Measurements from ENCODE around the gene KRTAP10-4. TPM values are rescaled to one million over a fixed set of nuclear protein-coding genes. Genes with fewer than 3 reads are reported as not detected.

Gene KRTAP10-4
- total RNA-seq, 1 donor from 2014 or later: not detected

- Mint-ChIP-seq H3K27ac (ENCODE audit: unreplicated experiment) (no peak overlapping the region), H3K36me3 (ENCODE audit: low read depth) (peaks cover 12% of the 10 kb centered on the region), H3K27me3 (ENCODE audit: low read depth) (peaks cover 13% of the 10 kb centered on the region), H3K4me3 (ENCODE audit: unreplicated experiment) (no peak overlapping the region), H3K9me3 (ENCODE audit: low read depth) (peaks cover 13% of the 10 kb centered on the region), H3K4me1 (ENCODE audit: low read depth) (peaks cover 16% of the 10 kb centered on the region)
- DNase-seq (ENCODE audit: low spot score): no peak
- TF ChIP-seq CTCF (IDR thresholded peaks at IDR 0.05): no peak
Measured at GRCh38 chr21:44550807-44551206, 22.7 kb upstream of the KRTAP10-4 start.

- Mint-ChIP-seq H3K9me3 (ENCODE audit: low read depth) (peaks cover 13% of the 10 kb centered on the region), H3K4me3 (ENCODE audit: unreplicated experiment) (no peak within 1 kb of the TSS), H3K4me1 (ENCODE audit: low read depth) (peaks cover 16% of the 10 kb centered on the region), H3K27me3 (ENCODE audit: low read depth) (peaks cover 16% of the 10 kb centered on the region), H3K36me3 (ENCODE audit: low read depth) (peaks cover 11% of the 10 kb centered on the region), H3K27ac (ENCODE audit: unreplicated experiment) (no peak within 1 kb of the TSS)
- no peak for TF ChIP-seq CTCF (IDR thresholded peaks at IDR 0.05)
- DNase-seq (ENCODE audit: low spot score): no peak
Measured at GRCh38 chr21:44551340-44551961, 22.1 kb upstream of the KRTAP10-4 start, which contains the start of gene KRTAP10-2. Gene KRTAP10-2 (minus strand): TSS chr21:44551505. CDS start chr21:44551458, 47 bp downstream.

GRCh38 chr21:44552136-44552535 lies 21.4 kb upstream of the KRTAP10-4 start:
- Mint-ChIP-seq H3K27ac (ENCODE audit: unreplicated experiment) (no peak overlapping the region), H3K36me3 (ENCODE audit: low read depth) (peaks cover 4% of the 10 kb centered on the region), H3K4me1 (ENCODE audit: low read depth) (peaks cover 16% of the 10 kb centered on the region), H3K27me3 (ENCODE audit: low read depth) (peaks cover 17% of the 10 kb centered on the region), H3K4me3 (ENCODE audit: unreplicated experiment) (no peak overlapping the region), H3K9me3 (ENCODE audit: low read depth) (peaks cover 6% of the 10 kb centered on the region)
- no peak for DNase-seq (ENCODE audit: low spot score)
- TF ChIP-seq CTCF (IDR thresholded peaks at IDR 0.05): no peak

- no peak overlapping the region for H3K4me3 Mint-ChIP-seq (ENCODE audit: unreplicated experiment)
- H3K9me3 Mint-ChIP-seq (ENCODE audit: low read depth): peaks cover 1% of the 10 kb centered on the region
- no peak for DNase-seq (ENCODE audit: low spot score)
- TF ChIP-seq CTCF (IDR thresholded peaks at IDR 0.05): no peak
- H3K27me3 Mint-ChIP-seq (ENCODE audit: low read depth): peaks cover 18% of the 10 kb centered on the region
- no peak overlapping the region for H3K27ac Mint-ChIP-seq (ENCODE audit: unreplicated experiment)
- H3K4me1 Mint-ChIP-seq (ENCODE audit: low read depth): peaks cover 16% of the 10 kb centered on the region
- peaks cover 2% of the 10 kb centered on the region for H3K36me3 Mint-ChIP-seq (ENCODE audit: low read depth)
Measured at GRCh38 chr21:44552681-44553080, 20.8 kb upstream of the KRTAP10-4 start.

- DNase-seq (ENCODE audit: low spot score): no peak
- Mint-ChIP-seq H3K4me3 (ENCODE audit: unreplicated experiment) (no peak overlapping the region), H3K27ac (ENCODE audit: unreplicated experiment) (no peak overlapping the region), H3K4me1 (ENCODE audit: low read depth) (peaks cover 5% of the 10 kb centered on the region), H3K36me3 (ENCODE audit: low read depth) (peaks cover 2% of the 10 kb centered on the region), H3K9me3 (ENCODE audit: low read depth) (peaks cover 4% of the 10 kb centered on the region), H3K27me3 (ENCODE audit: low read depth) (peaks cover 28% of the 10 kb centered on the region)
- no peak for TF ChIP-seq CTCF (IDR thresholded peaks at IDR 0.05)
Measured at GRCh38 chr21:44555200-44555875, 18.2 kb upstream of the KRTAP10-4 start.

All from chondrocyte (in vitro differentiated cells).